LNCAP (cell line): ENCODE data around the gene ADAMTS4.
A peak's percentile ranks its signal among the peaks of the same experiment; 100 is the strongest.

Experiments
- CTCF ChIP-seq: fragments of 450-650 bp; IDR thresholded peaks from 2 replicates; pipeline ENCODE4 v1.5.1; 2017; ENCODE audit warnings: mild to moderate bottlenecking

Gene ADAMTS4

GRCh38 chr1:161196521-161197451 is 2.1 kb downstream of the ADAMTS4 start:
- TF ChIP-seq CTCF: no peak

- TF ChIP-seq CTCF: no peak
Measured at GRCh38 chr1:161196111-161196510, 2.7 kb downstream of the ADAMTS4 start.

GRCh38 chr1:161195171-161195570 is 3.7 kb downstream of the ADAMTS4 start:
- no peak for TF ChIP-seq CTCF

- no peak for TF ChIP-seq CTCF
Measured at GRCh38 chr1:161193561-161194235, 5.2 kb downstream of the ADAMTS4 start.

GRCh38 chr1:161192476-161193465 is 6.1 kb downstream of the ADAMTS4 start:
- TF ChIP-seq CTCF: peak; percentile 96

GRCh38 chr1:161191971-161192370 is 6.9 kb downstream of the ADAMTS4 start:
- TF ChIP-seq CTCF: no peak

- TF ChIP-seq CTCF: no peak
Measured at GRCh38 chr1:161190962-161191521, 7.8 kb downstream of the ADAMTS4 start.
